GM21723 (cell line): ENCODE data around the gene TAF11L2.
"Not testable (repeated sequence)": the region's sequence is repeated elsewhere in the genome, so short reads cannot be mapped to it uniquely, and the experiment has no call there.

Source experiments
- ATAC-seq: cut with Tn5 transposase; IDR thresholded peaks from one replicate; pipeline ENCODE4 v1.9.1; 2021; ENCODE audit warnings: mild to moderate bottlenecking, moderate library complexity; ENCODE audit not compliant: unreplicated experiment

The TAF11L2 gene

GRCh38 chr5:17524935-17525334 lies 26.9 kb downstream of the TAF11L2 start, which contains the start of gene TAF11L5:
Gene TAF11L5, plus strand, starts transcription at chr5:17525235.
- not testable (repeated sequence) for ATAC-seq

GRCh38 chr5:17526504-17526903 lies 28.5 kb downstream of the TAF11L2 start:
- ATAC-seq = not testable (repeated sequence)

- not testable (repeated sequence) for ATAC-seq
Measured at GRCh38 chr5:17528369-17528768, 30.3 kb downstream of the TAF11L2 start, which contains the start of gene TAF11L6. Gene TAF11L6, plus strand, starts transcription at chr5:17528669.
